ENCODE measurements around the gene LTBP4.

The LTBP4 gene

DNA sequence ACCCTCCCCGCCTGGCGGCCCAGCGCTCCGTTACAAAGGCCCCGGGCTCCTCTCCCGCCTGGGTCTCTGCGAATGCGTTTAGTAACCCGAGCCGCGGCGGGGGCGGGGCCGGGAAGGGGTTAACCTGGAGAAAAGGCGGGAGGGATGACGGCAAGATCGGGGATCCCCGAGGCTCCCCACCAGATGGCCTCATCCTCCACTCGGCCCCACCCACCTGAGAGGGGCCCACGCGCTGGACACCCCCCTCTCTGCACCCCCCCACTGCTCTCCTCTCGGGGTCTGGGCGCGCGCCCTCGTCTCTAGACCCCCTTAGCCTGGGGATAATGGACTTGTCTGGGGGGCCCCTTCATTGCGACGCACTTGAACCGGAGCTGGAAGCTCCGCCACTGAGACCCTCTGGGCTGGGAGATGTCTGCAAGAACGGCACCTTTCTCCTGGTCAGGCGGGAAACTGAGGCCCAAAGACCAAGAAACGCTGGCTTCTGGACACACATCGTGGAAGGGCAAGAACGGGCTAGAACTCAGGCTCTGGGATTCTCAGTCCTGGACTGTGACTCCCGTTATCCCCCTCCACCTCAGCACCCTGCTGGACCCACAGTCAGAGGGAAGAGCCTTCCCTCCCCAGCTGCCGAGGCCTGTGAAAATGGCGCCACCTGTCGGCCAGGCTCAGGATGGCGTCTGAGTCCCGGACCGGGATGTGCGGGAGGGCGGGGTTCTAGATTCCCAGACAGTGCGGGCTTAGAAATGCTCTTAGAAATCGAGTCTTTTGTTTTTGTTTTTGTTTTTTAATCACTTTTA lies 2.9 kb upstream of the LTBP4 start:
- DNase-seq: peak; percentile 79

DNA sequence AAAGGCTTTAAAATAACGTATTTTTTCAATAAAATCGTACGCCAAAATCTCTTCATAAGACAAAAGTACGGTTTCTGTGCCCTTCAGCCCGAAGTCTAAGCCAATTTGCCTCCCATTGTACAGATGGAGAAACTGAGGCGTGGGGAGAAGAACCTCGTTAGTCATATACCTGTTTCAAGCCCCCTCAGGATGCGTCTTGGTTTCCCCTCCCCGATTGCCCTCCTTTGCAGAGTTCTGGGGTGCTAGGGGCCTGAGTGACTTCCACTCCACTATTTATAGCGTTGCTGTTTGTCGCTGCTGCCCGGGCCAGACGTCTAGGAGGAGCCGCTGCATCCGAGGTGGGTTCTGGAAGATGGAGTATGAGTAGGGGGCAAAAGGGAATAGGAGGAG lies 2.3 kb upstream of the LTBP4 start:
- DNase-seq: no peak

DNA sequence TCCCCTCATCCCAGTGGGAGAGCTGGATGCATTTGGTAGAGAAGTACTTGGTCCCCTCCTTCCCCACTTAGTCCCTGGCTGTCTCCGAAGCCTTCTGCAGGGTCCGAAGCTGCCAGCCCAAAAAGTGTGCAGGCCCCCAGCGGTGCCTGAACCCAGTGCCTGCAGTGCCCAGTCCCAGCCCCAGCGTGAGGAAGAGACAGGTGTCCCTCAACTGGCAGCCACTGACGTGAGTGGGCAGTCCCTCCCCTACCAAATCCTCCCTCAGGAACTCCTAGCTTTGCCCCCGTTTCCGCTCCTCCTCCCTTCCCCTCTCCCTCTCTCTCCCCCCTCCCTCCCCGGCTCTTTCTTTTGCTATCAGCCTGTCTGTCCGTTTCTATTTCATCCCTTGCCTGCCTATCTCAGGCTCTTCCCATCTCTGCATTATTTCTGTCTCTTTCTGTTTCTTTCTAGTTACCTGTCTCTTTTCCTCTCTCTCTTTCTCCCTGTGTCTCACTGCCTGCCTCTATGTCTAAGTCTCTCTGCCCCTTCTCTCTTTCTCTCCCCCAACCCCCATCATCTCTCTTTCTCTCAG lies 1.8 kb upstream of the LTBP4 start:
- no peak for DNase-seq

DNA sequence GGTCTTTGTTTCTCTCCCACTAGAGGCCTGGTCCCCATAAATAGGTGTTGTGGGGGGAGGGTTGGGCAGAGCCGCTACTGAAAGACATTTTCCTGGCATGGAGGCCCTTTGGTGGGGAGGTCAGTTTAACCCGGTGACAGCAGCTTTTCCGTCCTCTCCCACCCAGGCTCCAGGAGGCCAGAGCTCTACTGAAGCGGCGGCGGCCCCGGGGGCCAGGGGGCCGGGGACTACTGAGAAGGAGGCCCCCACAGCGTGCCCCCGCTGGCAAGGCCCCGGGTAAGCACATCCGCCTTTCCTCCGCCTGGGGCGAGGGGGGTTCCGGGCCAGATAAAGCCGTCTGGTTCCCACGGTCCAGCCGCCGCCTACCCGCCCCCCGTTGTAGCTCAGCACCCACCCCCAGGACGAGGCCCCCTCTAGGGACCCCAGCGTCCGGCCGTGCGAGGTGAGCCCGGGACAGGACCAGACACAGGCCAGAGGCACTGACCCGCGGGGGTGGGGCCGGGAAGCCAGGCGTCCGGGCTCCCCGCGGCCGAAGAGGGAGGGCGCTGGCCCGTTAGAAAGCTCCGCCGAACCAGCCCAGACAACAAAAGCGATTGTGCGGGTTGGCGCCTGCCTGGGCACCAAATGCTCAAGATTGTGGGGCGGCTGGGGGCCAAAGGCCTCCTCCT lies 1.1 kb upstream of the LTBP4 start:
- DNase-seq: no peak

DNA sequence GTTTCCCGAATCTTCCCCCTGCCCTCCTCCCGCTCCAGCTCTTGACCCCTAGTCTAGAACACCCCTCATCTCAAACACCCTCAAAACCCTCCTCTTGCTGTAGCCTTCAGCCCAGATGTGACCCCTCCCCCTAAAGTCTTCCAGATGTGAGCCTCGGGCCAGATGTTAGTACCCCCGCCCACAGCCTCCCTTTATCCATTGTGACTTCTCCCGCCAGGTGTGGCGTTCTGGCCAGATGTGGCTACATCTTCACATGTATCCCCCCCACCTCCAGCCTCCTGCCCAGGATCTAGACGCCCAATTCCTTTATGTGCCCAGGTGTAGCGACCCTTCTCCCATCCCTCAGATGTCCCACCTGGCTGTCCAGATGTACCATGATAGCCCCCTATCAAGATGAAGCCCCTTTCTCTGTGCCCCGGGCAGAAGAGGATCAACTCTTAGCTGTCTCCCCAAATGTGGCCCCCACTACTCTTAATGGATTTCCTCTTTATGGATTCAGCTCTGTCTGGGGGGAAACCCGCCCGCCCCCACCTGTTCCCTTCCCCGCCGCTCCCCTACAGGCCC lies 517 bp upstream of the LTBP4 start:
- no peak for DNase-seq

DNA sequence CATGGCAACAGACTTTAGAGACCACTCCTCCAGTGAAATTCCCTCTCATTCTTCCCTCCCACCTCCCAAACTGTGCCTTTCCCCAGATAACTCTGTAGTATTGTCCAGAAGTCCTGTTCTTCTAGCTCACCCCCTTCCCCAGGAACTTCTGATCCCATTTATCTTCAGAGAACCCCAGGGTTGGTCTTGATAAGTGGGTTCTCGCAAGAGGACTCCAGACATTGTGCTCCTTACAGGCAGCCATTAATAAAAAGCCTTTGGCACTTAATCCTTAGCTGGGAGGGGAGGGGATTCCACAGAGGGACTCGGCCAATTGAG lies 1.9 kb downstream of the LTBP4 start:
- DNase-seq: no peak

GRCh38 chr19:40603389-40604170 lies 2.4 kb downstream of the LTBP4 start:
- DNase-seq: peak; percentile 92

DNA sequence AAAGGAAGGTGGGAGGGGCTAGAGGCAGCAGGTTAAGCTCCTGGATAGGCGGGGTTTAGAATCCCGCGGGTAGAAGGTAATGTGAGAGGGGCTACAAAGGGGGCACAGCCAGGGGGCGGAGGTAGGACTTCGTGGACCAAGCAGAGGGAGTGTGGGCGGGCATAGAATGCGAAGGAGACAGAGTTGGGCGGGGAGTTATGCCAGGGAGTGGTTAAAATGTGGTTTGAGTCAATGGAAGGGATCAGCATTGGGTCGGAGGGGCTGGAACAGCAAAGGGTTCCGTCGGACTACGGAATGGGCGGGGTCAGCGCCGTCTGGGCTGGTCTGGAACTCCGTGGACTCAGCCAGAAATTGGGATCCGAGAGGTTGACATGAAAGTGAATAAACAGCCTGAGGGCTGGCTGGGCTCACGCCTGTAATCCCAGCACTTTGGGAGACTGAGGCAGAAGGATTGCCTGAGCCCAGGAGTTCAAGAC lies 3.0 kb downstream of the LTBP4 start:
- no peak for DNase-seq

DNA sequence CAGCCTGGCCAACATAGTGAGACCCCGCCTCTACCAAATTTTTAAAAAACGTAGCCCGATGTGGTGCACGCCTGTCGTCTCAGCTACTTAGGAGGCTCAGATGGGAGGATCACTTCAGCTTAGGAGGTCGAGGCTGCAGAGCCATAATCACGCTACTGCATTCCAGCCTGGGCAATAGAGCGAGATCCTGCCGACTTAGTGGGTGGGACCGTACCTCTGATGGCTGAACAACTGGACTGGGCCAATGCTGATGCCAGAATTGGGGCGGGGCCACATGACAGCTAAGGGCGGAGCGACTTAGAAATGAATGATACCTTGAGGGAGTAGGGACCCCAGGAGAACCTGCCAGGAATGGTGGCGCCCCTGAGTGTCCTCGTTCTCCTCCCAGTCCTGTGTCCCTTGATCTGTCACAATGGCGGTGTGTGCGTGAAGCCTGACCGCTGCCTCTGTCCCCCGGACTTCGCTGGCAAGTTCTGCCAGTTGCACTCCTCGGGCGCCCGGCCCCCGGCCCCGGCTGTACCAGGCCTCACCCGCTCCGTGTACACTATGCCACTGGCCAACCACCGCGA lies 3.6 kb downstream of the LTBP4 start:
- no peak for DNase-seq

DNA sequence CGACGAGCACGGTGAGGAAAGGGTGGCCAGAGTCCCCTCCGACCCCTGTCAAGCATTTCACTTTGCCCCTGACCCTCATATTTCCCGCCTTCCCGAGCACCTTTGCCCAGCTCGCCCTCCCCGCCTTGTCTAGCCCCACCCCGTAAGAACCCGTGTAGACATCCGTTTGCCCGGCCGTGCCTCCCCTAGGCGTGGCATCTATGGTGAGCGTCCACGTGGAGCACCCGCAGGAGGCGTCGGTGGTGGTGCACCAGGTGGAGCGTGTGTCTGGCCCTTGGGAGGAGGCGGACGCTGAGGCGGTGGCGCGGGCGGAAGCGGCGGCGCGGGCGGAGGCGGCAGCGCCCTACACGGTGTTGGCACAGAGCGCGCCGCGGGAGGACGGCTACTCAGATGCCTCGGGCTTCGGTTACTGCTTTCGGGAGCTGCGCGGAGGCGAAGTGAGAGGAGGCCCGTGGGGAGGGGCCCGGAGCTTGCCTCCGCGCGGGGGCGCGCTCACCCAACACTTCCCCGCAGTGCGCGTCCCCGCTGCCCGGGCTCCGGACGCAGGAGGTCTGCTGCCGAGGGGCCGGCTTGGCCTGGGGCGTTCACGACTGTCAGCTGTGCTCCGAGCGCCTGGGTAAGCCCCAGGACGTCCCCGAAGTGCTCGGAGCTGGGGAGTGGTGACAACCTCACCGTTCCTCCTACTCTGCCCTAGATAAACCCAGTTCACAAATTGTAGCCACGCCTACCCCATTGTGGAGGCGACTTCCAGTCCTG lies 4.2 kb downstream of the LTBP4 start:
- DNase-seq: no peak

GRCh38 chr19:40607311-40608239 lies 6.4 kb downstream of the LTBP4 start:
- DNase-seq: no peak

DNA sequence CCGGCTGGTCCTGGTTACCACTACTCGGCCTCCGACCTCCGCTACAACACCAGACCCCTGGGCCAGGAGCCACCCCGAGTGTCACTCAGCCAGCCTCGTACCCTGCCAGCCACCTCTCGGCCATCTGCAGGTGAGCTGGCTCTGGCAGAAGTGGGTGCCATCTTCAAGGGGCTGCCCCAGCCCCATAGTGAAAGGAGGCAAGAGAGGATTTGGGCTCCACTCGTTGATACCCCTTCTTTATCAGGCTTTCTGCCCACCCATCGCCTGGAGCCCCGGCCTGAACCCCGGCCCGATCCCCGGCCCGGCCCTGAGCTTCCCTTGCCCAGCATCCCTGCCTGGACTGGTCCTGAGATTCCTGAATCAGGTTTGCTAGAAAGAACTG lies 7.1 kb downstream of the LTBP4 start:
- DNase-seq: no peak

DNA sequence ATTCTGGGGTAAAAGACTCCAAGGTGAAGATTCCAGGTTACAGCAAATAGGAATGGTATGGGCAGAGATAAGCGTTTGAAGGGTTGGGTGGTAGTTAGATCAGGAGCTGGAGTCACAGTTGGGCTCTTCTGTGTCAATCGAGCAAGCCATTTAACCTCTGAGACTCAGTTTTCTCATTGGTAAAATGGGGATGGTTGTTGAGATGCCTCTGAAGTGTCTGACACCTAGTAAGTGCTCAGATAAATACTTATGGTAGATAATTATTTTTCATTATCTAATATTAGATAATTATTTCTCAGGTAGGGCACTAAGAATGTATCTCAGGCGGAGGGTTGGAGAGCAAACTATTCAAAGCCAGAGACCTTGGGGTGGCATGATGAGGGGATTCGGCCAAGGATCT lies 7.8 kb downstream of the LTBP4 start:
- DNase-seq: no peak

DNA sequence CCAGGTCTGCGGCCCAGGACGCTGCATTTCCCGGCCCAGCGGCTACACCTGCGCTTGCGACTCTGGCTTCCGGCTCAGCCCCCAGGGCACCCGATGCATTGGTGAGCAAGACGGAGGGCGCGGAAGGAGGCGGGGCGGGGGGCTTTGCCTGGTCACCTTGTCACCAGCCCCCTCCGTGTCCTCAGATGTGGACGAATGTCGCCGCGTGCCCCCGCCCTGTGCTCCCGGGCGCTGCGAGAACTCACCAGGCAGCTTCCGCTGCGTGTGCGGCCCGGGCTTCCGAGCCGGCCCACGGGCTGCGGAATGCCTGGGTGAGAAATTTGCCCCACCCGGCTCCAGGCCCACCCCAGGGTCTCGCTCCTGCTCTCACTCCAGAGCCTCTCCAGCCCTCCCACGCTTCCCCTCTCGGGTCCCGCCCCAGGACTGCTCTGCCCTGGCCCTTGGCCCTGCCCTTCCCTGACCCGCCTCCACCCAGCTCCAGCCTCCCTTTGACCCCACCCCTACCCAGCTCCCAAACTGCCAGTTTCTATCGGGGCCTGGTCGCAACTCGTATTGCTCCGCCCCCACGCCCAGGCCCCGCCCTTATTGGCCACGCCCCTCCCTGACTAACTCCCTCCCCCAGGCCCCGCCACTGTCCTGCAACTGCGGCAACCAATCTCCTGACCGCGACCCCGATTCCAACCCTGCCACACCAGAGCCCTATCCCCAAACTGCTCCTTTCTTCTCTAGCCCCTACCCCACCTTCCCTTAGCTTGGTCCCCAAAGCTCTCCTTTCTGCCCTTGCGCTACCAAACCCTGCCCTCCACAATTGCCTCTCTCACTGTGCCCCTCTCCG lies 8.6 kb downstream of the LTBP4 start:
- no peak for DNase-seq

GRCh38 chr19:40610396-40611064 lies 9.4 kb downstream of the LTBP4 start:
- DNase-seq: no peak

- DNase-seq: no peak
Measured at GRCh38 chr19:40611096-40611495, 9.9 kb downstream of the LTBP4 start.

DNA sequence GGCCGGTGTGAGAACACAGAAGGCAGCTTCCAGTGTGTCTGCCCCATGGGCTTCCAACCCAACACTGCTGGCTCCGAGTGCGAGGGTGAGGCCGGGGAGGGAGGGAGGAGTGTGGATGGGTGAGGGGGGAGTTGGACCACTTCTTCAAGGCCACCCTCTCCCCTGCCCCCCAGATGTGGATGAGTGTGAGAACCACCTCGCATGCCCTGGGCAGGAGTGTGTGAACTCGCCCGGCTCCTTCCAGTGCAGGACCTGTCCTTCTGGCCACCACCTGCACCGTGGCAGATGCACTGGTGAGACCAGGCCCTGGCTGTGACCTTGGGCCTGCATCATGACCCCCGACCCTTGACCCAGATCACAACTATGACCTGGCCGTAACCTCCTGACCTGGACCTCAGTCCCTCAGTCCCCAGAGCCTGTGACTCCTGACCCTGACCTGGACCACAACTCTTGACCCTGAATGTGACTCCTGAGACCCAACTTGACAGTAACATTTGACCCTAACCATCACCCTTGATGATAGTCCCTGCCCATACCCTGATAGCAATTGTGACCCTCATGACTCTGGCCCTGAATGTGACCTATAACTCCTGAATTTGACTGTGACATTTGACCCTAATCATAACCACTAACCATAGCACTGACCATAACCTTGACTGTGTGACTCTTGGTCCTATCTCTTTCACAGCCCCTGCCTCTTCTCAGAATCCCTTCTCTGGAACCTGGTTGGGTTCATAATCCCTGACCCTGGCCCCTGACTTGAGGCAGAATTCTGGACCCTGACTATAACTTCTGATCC lies 10.9 kb downstream of the LTBP4 start:
- no peak for DNase-seq

Data from T1000 (cell line).